IMR-90 (cell line): ENCODE measurements around the gene TEK. TPM values are rescaled to one million over a fixed set of nuclear protein-coding genes. Genes with fewer than 3 reads are reported as not detected.

Experiments used
- ATAC-seq: fragments of 200-7000 bp; cut with Tn5 transposase; 2 replicates; pipeline ENCODE4 v1.9.1; 2020; ENCODE audit warnings: low read depth, mild to moderate bottlenecking, moderate library complexity
- BruUV-seq: library from RNA; stranded (reverse); fragments of 400-500 nt; replicated peaks from 2 replicates; lab custom pipeline; 2021; lab: Mats Ljungman, UMichigan
- CTCF ChIA-PET: fragments of 300-600 bp; formaldehyde crosslinking; extraction: SDS; loops from one replicate; lab custom pipeline; 2021; ENCODE audit warnings: antibody characterized with exemption; lab: Yijun Ruan, JAX
- POLR2A ChIA-PET: fragments of 300-600 bp; sonication (Branson Sonifier 250); formaldehyde crosslinking; loops from one replicate; lab custom pipeline; 2022; ENCODE audit warnings: antibody characterized with exemption; ENCODE audit not compliant: unreplicated experiment; lab: Charles Lee
- DNase-seq: peaks from one replicate; pipeline ENCODE4 v3.0.0; 2013
- H2AFZ ChIP-seq: replicated peaks from 2 replicates; pipeline ENCODE3; 2013; ENCODE audit warnings: low read length, mild to moderate bottlenecking; ENCODE audit not compliant: poor library complexity
- H2AK5ac ChIP-seq: 2 replicates; pipeline ENCODE4 v1.6.1; 2013; ENCODE audit warnings: low read depth, low read length, inconsistent platforms
- H2AK9ac ChIP-seq: replicated peaks from 2 replicates; pipeline ENCODE3; 2013; ENCODE audit warnings: mild to moderate bottlenecking, low read depth, low read length, moderate library complexity; ENCODE audit not compliant: poor library complexity
- H2BK120ac ChIP-seq: 2 replicates; pipeline ENCODE4 v1.6.1; 2013; ENCODE audit warnings: low read depth, low read length, inconsistent platforms
- H2BK15ac ChIP-seq: 3 replicates; pipeline ENCODE4 v1.6.1; 2013; ENCODE audit warnings: low read depth, low read length, inconsistent platforms
- H2BK20ac ChIP-seq: 2 replicates; pipeline ENCODE4 v1.6.1; 2013; ENCODE audit warnings: low read depth, mild to moderate bottlenecking, inconsistent platforms, low read length, moderate library complexity
- H2BK5ac ChIP-seq: 2 replicates; pipeline ENCODE4 v1.6.1; 2013; ENCODE audit warnings: mild to moderate bottlenecking, low read depth, low read length, inconsistent platforms; ENCODE audit not compliant: poor library complexity, severe bottlenecking
- H3K14ac ChIP-seq: replicated peaks from 2 replicates; pipeline ENCODE4 v1.6.1; 2013; ENCODE audit warnings: low read depth, low read length, inconsistent platforms
- H3K18ac ChIP-seq: 2 replicates; pipeline ENCODE4 v1.6.1; 2013; ENCODE audit warnings: low read depth, low read length, control low read depth
- H3K23ac ChIP-seq: 2 replicates; pipeline ENCODE4 v1.6.1; 2013; ENCODE audit warnings: low read depth, low read length, inconsistent platforms
- H3K27ac ChIP-seq: 2 replicates; pipeline ENCODE4 v1.5.1; 2013; ENCODE audit warnings: mild to moderate bottlenecking, control low read depth, low read length; ENCODE audit not compliant: insufficient read depth
- H3K27me3 ChIP-seq: 2 replicates; pipeline ENCODE4 v1.6.1; 2013; ENCODE audit warnings: low read length; ENCODE audit not compliant: control insufficient read depth, insufficient read depth
- H3K36me3 ChIP-seq: 2 replicates; pipeline ENCODE4 v1.6.1; 2013; ENCODE audit warnings: low read length, mixed read lengths; ENCODE audit not compliant: control insufficient read depth, insufficient read depth
- H3K4ac ChIP-seq: 2 replicates; pipeline ENCODE4 v1.6.1; 2013; ENCODE audit warnings: low read depth, low read length, inconsistent platforms
- H3K4me1 ChIP-seq: 2 replicates; pipeline ENCODE4 v1.6.1; 2013; ENCODE audit warnings: low read length, mixed read lengths; ENCODE audit not compliant: control insufficient read depth, insufficient read depth
- H3K4me2 ChIP-seq: 2 replicates; pipeline ENCODE4 v1.6.1; 2013; ENCODE audit warnings: low read depth, mild to moderate bottlenecking, control low read depth, low read length, moderate library complexity
- H3K4me3 ChIP-seq: 2 replicates; pipeline ENCODE4 v1.5.1; 2013; ENCODE audit warnings: low read depth, mild to moderate bottlenecking, control low read depth, low read length, moderate library complexity; ENCODE audit not compliant: insufficient read depth
- H3K56ac ChIP-seq: 2 replicates; pipeline ENCODE4 v1.6.1; 2013; ENCODE audit warnings: low read length, inconsistent platforms; ENCODE audit not compliant: insufficient read depth; ENCODE audit errors: extremely low read depth
- H3K79me1 ChIP-seq, 2 experiments: 2 replicates each; pipeline ENCODE4 v1.6.1; 2013; ENCODE audit warnings: low read length in 2 of 2, inconsistent platforms in 1 of 2, low read depth in 1 of 2
- H3K9ac ChIP-seq: 2 replicates; pipeline ENCODE4 v1.6.1; 2013; ENCODE audit warnings: low read depth, low read length, control low read depth
- H3K9me1 ChIP-seq: 2 replicates; pipeline ENCODE4 v1.6.1; 2013; ENCODE audit warnings: low read length, inconsistent platforms; ENCODE audit not compliant: insufficient read depth
- H3K9me3 ChIP-seq: 2 replicates; pipeline ENCODE4 v1.6.1; 2013; ENCODE audit warnings: low read length; ENCODE audit not compliant: control insufficient read depth, insufficient read depth
- H4K20me1 ChIP-seq: 2 replicates; pipeline ENCODE4 v1.6.1; 2013; ENCODE audit warnings: low read length, inconsistent platforms; ENCODE audit not compliant: insufficient read depth
- H4K5ac ChIP-seq: 2 replicates; pipeline ENCODE4 v1.6.1; 2013; ENCODE audit warnings: mild to moderate bottlenecking, low read depth, low read length, control low read depth
- H4K8ac ChIP-seq, 2 experiments: 2 replicates each; pipeline ENCODE4 v1.6.1; 2013; ENCODE audit warnings: low read depth in 2 of 2, low read length in 2 of 2, control low read depth in 1 of 2, inconsistent platforms in 1 of 2
- H4K91ac ChIP-seq: 2 replicates; pipeline ENCODE4 v1.6.1; 2013; ENCODE audit warnings: low read depth, low read length, inconsistent platforms; ENCODE audit not compliant: insufficient read depth
- CEBPB ChIP-seq: IDR thresholded peaks from 2 replicates; pipeline ENCODE4 v1.6.1; 2012; ENCODE audit warnings: low read depth, low read length, improper control_type of control experiment
- MAZ ChIP-seq: IDR thresholded peaks from 2 replicates; pipeline ENCODE4 v1.6.1; 2012; ENCODE audit warnings: low read depth, mild to moderate bottlenecking, low read length, improper control_type of control experiment, moderate library complexity, borderline replicate concordance
- WGBS, 2 experiments: methylation state at CpG; one replicate each; pipeline versions ENCODE4 v1.1.5 to v1.1.7; 2013; ENCODE audit warnings: missing lambda C conversion rate in 2 of 2; ENCODE audit not compliant: insufficient read length in 1 of 2; ENCODE audit errors: extremely low coverage in 2 of 2; 5-methylcytosine and 5-hydroxymethylcytosine counted together
- dilution Hi-C: fragments of 300-500 bp; cut with HindIII; formaldehyde crosslinking; loops from one replicate; pipeline ENCODE4 v1.14.3; 2018; ENCODE audit warnings: low sequenced_read_pairs; ENCODE audit not compliant: unreplicated experiment
- in situ Hi-C: fragments of 300-500 bp; cut with MboI; formaldehyde crosslinking; loops from 3 replicates; pipeline ENCODE4 v1.14.3; 2019; ENCODE audit warnings: low sequenced_read_pairs, inconsistent platforms, mixed read lengths
- intact Hi-C: fragments of 100-400 bp; cut with micrococcal nuclease; formaldehyde crosslinking; loops from 2 replicates; pipeline ENCODE4 v1.10.0; 2022
- polyA plus RNA-seq, 3 experiments: library from polyadenylated mRNA; depleted of rRNA; stranded (reverse); fragments of >200 nt; gene quantifications; 2 replicates each; pipeline ENCODE4 v1.2.3, GENCODE V29; 2012; ENCODE audit warnings: low replicate concordance in 1 of 3
- total RNA-seq: library from RNA; depleted of rRNA; stranded (reverse); fragments of >200 nt; gene quantifications from 2 replicates; pipeline ENCODE4 v1.2.3, GENCODE V29; 2012

Gene TEK
- total and polyA plus RNA-seq, 2 of the 4 experiments (the other 2 are of a cell fraction), result 6.3 to 11.7 TPM

GRCh38 chr9:27195191-27195590 is 86.2 kb downstream of the TEK start:
- no peak overlapping the region; the same call in 1 of the 2 replicates for H3K56ac ChIP-seq
- TF ChIP-seq MAZ (no peak), CEBPB (peak; percentile 35; the same call in 1 of the 2 replicates)
- no peaks in the 10 kb centered on the region for H3K9me3 ChIP-seq
- peak overlapping the region; percentile 89 for H2BK120ac ChIP-seq
- H4K5ac ChIP-seq, result peak overlapping the region; percentile 85; the same call in 1 of the 2 replicates
- WGBS, 2 experiments, result no CpG with 5 or more reads among the region's 3 CpGs
- dilution Hi-C loops, result no loop called here
- intact Hi-C loops, result no loop called here
- H4K8ac ChIP-seq, result peak overlapping the region; percentile 48 to 65
- in situ Hi-C loops, result no loop called here
- no TSS peak for BruUV-seq
- H3K27ac ChIP-seq, result peak overlapping the region; percentile 70; the same call in 1 of the 2 replicates
- H3K79me1 ChIP-seq, result peaks cover 0 to 4% of the 10 kb centered on the region in 2 experiments; a peak in 1 of 4 replicates
- peaks cover 17% of the 10 kb centered on the region for H3K4me1 ChIP-seq
- H3K4me3 ChIP-seq, result no peak overlapping the region
- peak overlapping the region; percentile 8 for H3K14ac ChIP-seq
- H4K91ac ChIP-seq, result peak overlapping the region; percentile 71
- no peaks in the 10 kb centered on the region for H4K20me1 ChIP-seq
- peak overlapping the region; percentile 29; the same call in 2 of the 3 replicates for H2BK15ac ChIP-seq
- peak overlapping the region; percentile 53; the same call in 1 of the 2 replicates for H3K18ac ChIP-seq
- H2AFZ ChIP-seq, result no peak overlapping the region
- H3K27me3 ChIP-seq, result no peaks in the 10 kb centered on the region
- no peak overlapping the region for H2AK9ac ChIP-seq
- peak; percentile 27; the same call in 1 of the 2 replicates for ATAC-seq
- peaks cover 12% of the 10 kb centered on the region for H3K36me3 ChIP-seq
- H3K9ac ChIP-seq, result no peak overlapping the region
- peak overlapping the region; percentile 79 for H2BK20ac ChIP-seq
- peak overlapping the region; percentile 84 for H2BK5ac ChIP-seq
- DNase-seq, result peak; percentile 51
- ChIA-PET CTCF (interaction anchor here (0.6 kb wide), 1 partner anchor 199 kb away, joined by 3 read pairs; no protein-coding TSS in a partner anchor), POLR2A (no interaction called here)
- H3K4ac ChIP-seq, result peak overlapping the region; percentile 72
- H3K9me1 ChIP-seq, result peaks cover 8% of the 10 kb centered on the region; the same call in 1 of the 2 replicates
- peak overlapping the region; percentile 56; the same call in 1 of the 2 replicates for H3K4me2 ChIP-seq
- peak overlapping the region; percentile 14; the same call in 1 of the 2 replicates for H2AK5ac ChIP-seq
- 0 out of 2 replicates have a peak overlapping the region, but pooled peaks have one; percentile 4 for H3K23ac ChIP-seq
